ENCODE measurements around the gene TMEM186.

TMEM186 gene

GRCh38 chr16:8768283-8768682, 29.2 kb downstream of the TMEM186 start:
- no peak for DNase-seq (ENCODE audit: low read depth, low spot score)
- no peaks in the 10 kb centered on the region for H3K27me3 ChIP-seq (ENCODE audit: insufficient read depth, insufficient read length)
- no peaks in the 10 kb centered on the region for H3K36me3 ChIP-seq (ENCODE audit: insufficient read depth, insufficient read length, low read length)
- no peaks in the 10 kb centered on the region for H3K9me3 ChIP-seq (ENCODE audit: insufficient read depth, low read length)
- no peak overlapping the region for H3K4me3 ChIP-seq (ENCODE audit: insufficient read length, low read depth)
- peaks cover 3% of the 10 kb centered on the region for H3K4me1 ChIP-seq (ENCODE audit: insufficient read depth, insufficient read length)
- no peak overlapping the region for H3K9ac ChIP-seq (ENCODE audit: insufficient read length, low read depth)
- TF ChIP-seq SUZ12 (IDR thresholded peaks at IDR 0.05; ENCODE audit: extremely low read depth, insufficient read depth, insufficient read length): no peak
- no peak for TF ChIP-seq ZNF274 (IDR thresholded peaks at IDR 0.05; ENCODE audit: low read depth, low read length)
- no peak for TF ChIP-seq YY1 (IDR thresholded peaks at IDR 0.05; ENCODE audit: insufficient read depth, insufficient read length)

GRCh38 chr16:8767176-8767575, 30.3 kb downstream of the TMEM186 start:
- Histone ChIP-seq H3K36me3 (ENCODE audit: insufficient read depth, insufficient read length, low read length) (no peaks in the 10 kb centered on the region), H3K4me1 (ENCODE audit: insufficient read depth, insufficient read length) (peaks cover 3% of the 10 kb centered on the region), H3K9ac (ENCODE audit: insufficient read length, low read depth) (no peak overlapping the region), H3K9me3 (ENCODE audit: insufficient read depth, low read length) (no peaks in the 10 kb centered on the region), H3K4me3 (ENCODE audit: insufficient read length, low read depth) (no peak overlapping the region), H3K27me3 (ENCODE audit: insufficient read depth, insufficient read length) (no peaks in the 10 kb centered on the region)
- no peak for TF ChIP-seq SUZ12 (IDR thresholded peaks at IDR 0.05; ENCODE audit: extremely low read depth, insufficient read depth, insufficient read length)
- TF ChIP-seq ZNF274 (IDR thresholded peaks at IDR 0.05; ENCODE audit: low read depth, low read length): no peak
- no peak for TF ChIP-seq YY1 (IDR thresholded peaks at IDR 0.05; ENCODE audit: insufficient read depth, insufficient read length)
- DNase-seq (ENCODE audit: low read depth, low spot score): no peak

- no peak for DNase-seq (ENCODE audit: low read depth, low spot score)
Measured at GRCh38 chr16:8764525-8765250, 32.8 kb downstream of the TMEM186 start.

GRCh38 chr16:8763899-8764298, 33.5 kb downstream of the TMEM186 start:
- Histone ChIP-seq H3K4me1 (ENCODE audit: insufficient read depth, insufficient read length) (peaks cover 3% of the 10 kb centered on the region), H3K9me3 (ENCODE audit: insufficient read depth, low read length) (no peaks in the 10 kb centered on the region), H3K27me3 (ENCODE audit: insufficient read depth, insufficient read length) (no peaks in the 10 kb centered on the region), H3K36me3 (ENCODE audit: insufficient read depth, insufficient read length, low read length) (no peaks in the 10 kb centered on the region), H3K4me3 (ENCODE audit: insufficient read length, low read depth) (no peak overlapping the region), H3K9ac (ENCODE audit: insufficient read length, low read depth) (no peak overlapping the region)
- no peak for DNase-seq (ENCODE audit: low read depth, low spot score)
- TF ChIP-seq YY1 (IDR thresholded peaks at IDR 0.05; ENCODE audit: insufficient read depth, insufficient read length): no peak
- TF ChIP-seq SUZ12 (IDR thresholded peaks at IDR 0.05; ENCODE audit: extremely low read depth, insufficient read depth, insufficient read length): no peak
- TF ChIP-seq ZNF274 (IDR thresholded peaks at IDR 0.05; ENCODE audit: low read depth, low read length): no peak

More at GRCh38 chr16:8764525-8765250, 32.8 kb downstream of the TMEM186 start:
- peaks cover 3% of the 10 kb centered on the region for H3K4me1 ChIP-seq (ENCODE audit: insufficient read depth, insufficient read length)
- H3K9me3 ChIP-seq (ENCODE audit: insufficient read depth, low read length): no peaks in the 10 kb centered on the region
- H3K9ac ChIP-seq (ENCODE audit: insufficient read length, low read depth): no peak overlapping the region
- no peaks in the 10 kb centered on the region for H3K27me3 ChIP-seq (ENCODE audit: insufficient read depth, insufficient read length)
- no peaks in the 10 kb centered on the region for H3K36me3 ChIP-seq (ENCODE audit: insufficient read depth, insufficient read length, low read length)
- no peak overlapping the region for H3K4me3 ChIP-seq (ENCODE audit: insufficient read length, low read depth)
- TF ChIP-seq SUZ12 (IDR thresholded peaks at IDR 0.05; ENCODE audit: extremely low read depth, insufficient read depth, insufficient read length) (no peak), ZNF274 (IDR thresholded peaks at IDR 0.05; ENCODE audit: low read depth, low read length) (no peak), YY1 (IDR thresholded peaks at IDR 0.05; ENCODE audit: insufficient read depth, insufficient read length) (no peak)

GRCh38 chr16:8763083-8763482, 34.4 kb downstream of the TMEM186 start:
- Histone ChIP-seq H3K36me3 (ENCODE audit: insufficient read depth, insufficient read length, low read length) (no peaks in the 10 kb centered on the region), H3K9ac (ENCODE audit: insufficient read length, low read depth) (no peak overlapping the region), H3K9me3 (ENCODE audit: insufficient read depth, low read length) (no peaks in the 10 kb centered on the region), H3K27me3 (ENCODE audit: insufficient read depth, insufficient read length) (no peaks in the 10 kb centered on the region), H3K4me3 (ENCODE audit: insufficient read length, low read depth) (no peak overlapping the region), H3K4me1 (ENCODE audit: insufficient read depth, insufficient read length) (peaks cover 3% of the 10 kb centered on the region)
- no peak for DNase-seq (ENCODE audit: low read depth, low spot score)
- no peak for TF ChIP-seq YY1 (IDR thresholded peaks at IDR 0.05; ENCODE audit: insufficient read depth, insufficient read length)
- no peak for TF ChIP-seq ZNF274 (IDR thresholded peaks at IDR 0.05; ENCODE audit: low read depth, low read length)
- no peak for TF ChIP-seq SUZ12 (IDR thresholded peaks at IDR 0.05; ENCODE audit: extremely low read depth, insufficient read depth, insufficient read length)

GRCh38 chr16:8762254-8762653, 35.2 kb downstream of the TMEM186 start:
- no peaks in the 10 kb centered on the region for H3K27me3 ChIP-seq (ENCODE audit: insufficient read depth, insufficient read length)
- H3K4me1 ChIP-seq (ENCODE audit: insufficient read depth, insufficient read length): peaks cover 3% of the 10 kb centered on the region
- H3K36me3 ChIP-seq (ENCODE audit: insufficient read depth, insufficient read length, low read length): no peaks in the 10 kb centered on the region
- no peak overlapping the region for H3K9ac ChIP-seq (ENCODE audit: insufficient read length, low read depth)
- no peaks in the 10 kb centered on the region for H3K9me3 ChIP-seq (ENCODE audit: insufficient read depth, low read length)
- DNase-seq (ENCODE audit: low read depth, low spot score): no peak
- H3K4me3 ChIP-seq (ENCODE audit: insufficient read length, low read depth): no peak overlapping the region
- TF ChIP-seq ZNF274 (IDR thresholded peaks at IDR 0.05; ENCODE audit: low read depth, low read length) (no peak), YY1 (IDR thresholded peaks at IDR 0.05; ENCODE audit: insufficient read depth, insufficient read length) (no peak), SUZ12 (IDR thresholded peaks at IDR 0.05; ENCODE audit: extremely low read depth, insufficient read depth, insufficient read length) (no peak)

GRCh38 chr16:8761078-8761477, 36.4 kb downstream of the TMEM186 start:
- no peak overlapping the region for H3K9ac ChIP-seq (ENCODE audit: insufficient read length, low read depth)
- no peaks in the 10 kb centered on the region for H3K9me3 ChIP-seq (ENCODE audit: insufficient read depth, low read length)
- no peaks in the 10 kb centered on the region for H3K27me3 ChIP-seq (ENCODE audit: insufficient read depth, insufficient read length)
- no peak for TF ChIP-seq ZNF274 (IDR thresholded peaks at IDR 0.05; ENCODE audit: low read depth, low read length)
- TF ChIP-seq YY1 (IDR thresholded peaks at IDR 0.05; ENCODE audit: insufficient read depth, insufficient read length): no peak
- TF ChIP-seq SUZ12 (IDR thresholded peaks at IDR 0.05; ENCODE audit: extremely low read depth, insufficient read depth, insufficient read length): no peak
- H3K4me3 ChIP-seq (ENCODE audit: insufficient read length, low read depth): no peak overlapping the region
- H3K36me3 ChIP-seq (ENCODE audit: insufficient read depth, insufficient read length, low read length): no peaks in the 10 kb centered on the region
- DNase-seq (ENCODE audit: low read depth, low spot score): no peak
- H3K4me1 ChIP-seq (ENCODE audit: insufficient read depth, insufficient read length): peaks cover 3% of the 10 kb centered on the region

Measured in NT2/D1 (cell line).